ENCODE data around the gene ZBTB22. TPM values are rescaled to one million over a fixed set of nuclear protein-coding genes. Genes with fewer than 3 reads are reported as not detected.

The ZBTB22 gene
- total and polyA plus RNA-seq, 10 donors, result 10.8 to 27.2 (median 19.1) TPM

GRCh38 chr6:33329058-33329457 is 11.5 kb upstream of the ZBTB22 start:
- no peaks in the 10 kb centered on the region for H3K9me3 ChIP-seq
- no peak for DNase-seq
- intact Hi-C loops (cut with DNase I; ENCODE audit: low total_unique reads), result no loop called here
- H3K36me3 ChIP-seq, result no peaks in the 10 kb centered on the region
- no peak for TF ChIP-seq POLR2A (IDR thresholded peaks at IDR 0.05)
- no peak for TF ChIP-seq CTCF (IDR thresholded peaks at IDR 0.05 in 8 of 11, conservative IDR thresholded peaks at IDR 0.05 in 3 of 11)
- no peak for TF ChIP-seq POLR2AphosphoS5 (IDR thresholded peaks at IDR 0.05)
- H3K27ac ChIP-seq, result peak overlapping the region in 3 of 8 donors; percentile 1 to 58 (median 17)
- WGBS, 5 donors, result 61 to 91% (median 67%) methylated on average over 3 to 5 of the region's 5 CpGs
- H3K4me3 ChIP-seq, result no peak overlapping the region
- peaks cover 0 to 43% (median 11%) of the 10 kb centered on the region in 6 donors for H3K4me1 ChIP-seq
- no peaks in the 10 kb centered on the region for H3K27me3 ChIP-seq (replicated peaks in 1 of 7)

GRCh38 chr6:33324125-33324524 is 6.6 kb upstream of the ZBTB22 start:
- H3K4me1 ChIP-seq, result peaks cover 28 to 62% (median 48%) of the 10 kb centered on the region in 6 donors
- intact Hi-C loops (cut with DNase I; ENCODE audit: low total_unique reads), result no loop called here
- TF ChIP-seq CTCF (IDR thresholded peaks at IDR 0.05 in 8 of 11, conservative IDR thresholded peaks at IDR 0.05 in 3 of 11) (no peak), POLR2AphosphoS5 (IDR thresholded peaks at IDR 0.05) (no peak), POLR2A (IDR thresholded peaks at IDR 0.05) (no peak)
- H3K27me3 ChIP-seq (replicated peaks in 1 of 7), result no peaks in the 10 kb centered on the region
- peak overlapping the region; percentile 77 to 100 (median 94) for H3K27ac ChIP-seq
- 9 to 21% (median 12%) methylated on average over 7 of the region's 7 CpGs for WGBS, 5 donors
- peak overlapping the region; percentile 49 to 93 (median 76) for H3K4me3 ChIP-seq
- no peak for DNase-seq
- no peaks in the 10 kb centered on the region for H3K9me3 ChIP-seq
- peaks cover 0 to 26% (median 23%) of the 10 kb centered on the region in 6 donors for H3K36me3 ChIP-seq

GRCh38 chr6:33323623-33323948 is 6.0 kb upstream of the ZBTB22 start:
- intact Hi-C loops (cut with DNase I; ENCODE audit: low total_unique reads), result no loop called here
- WGBS, 5 donors, result 1 to 3% (median 1%) methylated on average over 12 of the region's 12 CpGs
- TF ChIP-seq POLR2AphosphoS5 (IDR thresholded peaks at IDR 0.05), result no peak
- no peak for TF ChIP-seq CTCF (IDR thresholded peaks at IDR 0.05 in 8 of 11, conservative IDR thresholded peaks at IDR 0.05 in 3 of 11)
- no peak for TF ChIP-seq POLR2A (IDR thresholded peaks at IDR 0.05)

GRCh38 chr6:33321227-33321626 is 3.7 kb upstream of the ZBTB22 start:
- intact Hi-C loops (cut with DNase I; ENCODE audit: low total_unique reads), result no loop called here
- Histone ChIP-seq H3K4me1 (peaks cover 46 to 86% (median 71%) of the 10 kb centered on the region in 6 donors), H3K27me3 (replicated peaks in 1 of 7) (no peaks in the 10 kb centered on the region), H3K36me3 (peaks cover 2 to 40% (median 29%) of the 10 kb centered on the region in 6 donors), H3K9me3 (no peaks in the 10 kb centered on the region), H3K4me3 (peak overlapping the region in 7 of 8 donors; percentile 49 to 93 (median 76)), H3K27ac (peak overlapping the region in 5 of 8 donors; percentile 85 to 100 (median 96))
- peak; percentile 78 for DNase-seq
- TF ChIP-seq POLR2A (IDR thresholded peaks at IDR 0.05) (no peak), POLR2AphosphoS5 (IDR thresholded peaks at IDR 0.05) (no peak), CTCF (IDR thresholded peaks at IDR 0.05 in 8 of 11, conservative IDR thresholded peaks at IDR 0.05 in 3 of 11) (no peak)
- 73 to 82% (median 81%) methylated on average over 9 of the region's 9 CpGs for WGBS, 5 donors

More at GRCh38 chr6:33323623-33323948, 6.0 kb upstream of the ZBTB22 start:
- Histone ChIP-seq H3K4me3 (peak overlapping the region; percentile 49 to 93 (median 76)), H3K4me1 (peaks cover 34 to 68% (median 54%) of the 10 kb centered on the region in 6 donors), H3K9me3 (no peaks in the 10 kb centered on the region), H3K27ac (peak overlapping the region; percentile 77 to 100 (median 94)), H3K27me3 (replicated peaks in 1 of 7) (no peaks in the 10 kb centered on the region), H3K36me3 (peaks cover 2 to 31% (median 28%) of the 10 kb centered on the region in 6 donors)
- DNase-seq, result peak; percentile 87
